ENCODE results near the gene ITGB3BP. TPM values are rescaled to one million over a fixed set of nuclear protein-coding genes. Genes with fewer than 3 reads are reported as not detected.

The ITGB3BP gene
- total and polyA plus RNA-seq, 2 experiments from 2014 or later, result 14.6 to 27.7 TPM

DNA sequence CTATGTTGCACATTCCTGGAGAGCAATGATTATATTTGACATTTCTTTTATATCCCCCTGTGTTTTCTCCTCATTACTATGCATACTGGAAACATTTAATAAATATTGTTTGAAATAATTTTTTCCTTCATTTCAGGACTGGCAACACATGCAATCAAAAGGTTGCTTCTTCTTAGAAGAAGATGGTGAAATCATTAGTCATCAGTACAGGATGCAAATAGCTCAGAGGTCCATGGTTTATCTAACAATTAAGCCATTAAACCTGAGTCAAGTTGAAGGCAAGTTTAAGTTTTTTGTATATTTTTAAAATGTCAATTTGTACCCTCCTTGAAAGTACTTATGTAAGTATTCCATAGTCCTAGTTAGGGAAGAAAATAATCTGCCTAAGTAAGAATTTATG, 22.8 kb upstream of the ITGB3BP start:
- no peak for DNase-seq (ENCODE audit: low spot score)
- no peaks in the 10 kb centered on the region for H3K9me3 ChIP-seq (ENCODE audit: low read depth)
- H3K27ac ChIP-seq, result no peak overlapping the region
- H4K20me1 ChIP-seq (ENCODE audit: insufficient read depth, poor library complexity, severe bottlenecking), result no peaks in the 10 kb centered on the region
- no peak overlapping the region for H2AFZ ChIP-seq
- H3K4me1 ChIP-seq (ENCODE audit: insufficient read depth), result no peaks in the 10 kb centered on the region
- H3K36me3 ChIP-seq (replicated peaks; ENCODE audit: insufficient read depth, low read depth), result no peaks in the 10 kb centered on the region
- H3K27me3 ChIP-seq, result no peaks in the 10 kb centered on the region
- H3K9me2 ChIP-seq (replicated peaks; ENCODE audit: insufficient read depth), result no peaks in the 10 kb centered on the region
- no peaks in the 10 kb centered on the region for H3K79me2 ChIP-seq
- no peak overlapping the region for H3K4me3 ChIP-seq
- no peak overlapping the region for H3K4me2 ChIP-seq
- TF ChIP-seq EZH2phosphoT487 (IDR thresholded peaks at IDR 0.05; ENCODE audit: low read depth, severe bottlenecking, unreplicated experiment) (no peak), EZH2 (IDR thresholded peaks at IDR 0.05; ENCODE audit: borderline replicate concordance) (no peak)
- TF ChIP-seq, protein P1, sequence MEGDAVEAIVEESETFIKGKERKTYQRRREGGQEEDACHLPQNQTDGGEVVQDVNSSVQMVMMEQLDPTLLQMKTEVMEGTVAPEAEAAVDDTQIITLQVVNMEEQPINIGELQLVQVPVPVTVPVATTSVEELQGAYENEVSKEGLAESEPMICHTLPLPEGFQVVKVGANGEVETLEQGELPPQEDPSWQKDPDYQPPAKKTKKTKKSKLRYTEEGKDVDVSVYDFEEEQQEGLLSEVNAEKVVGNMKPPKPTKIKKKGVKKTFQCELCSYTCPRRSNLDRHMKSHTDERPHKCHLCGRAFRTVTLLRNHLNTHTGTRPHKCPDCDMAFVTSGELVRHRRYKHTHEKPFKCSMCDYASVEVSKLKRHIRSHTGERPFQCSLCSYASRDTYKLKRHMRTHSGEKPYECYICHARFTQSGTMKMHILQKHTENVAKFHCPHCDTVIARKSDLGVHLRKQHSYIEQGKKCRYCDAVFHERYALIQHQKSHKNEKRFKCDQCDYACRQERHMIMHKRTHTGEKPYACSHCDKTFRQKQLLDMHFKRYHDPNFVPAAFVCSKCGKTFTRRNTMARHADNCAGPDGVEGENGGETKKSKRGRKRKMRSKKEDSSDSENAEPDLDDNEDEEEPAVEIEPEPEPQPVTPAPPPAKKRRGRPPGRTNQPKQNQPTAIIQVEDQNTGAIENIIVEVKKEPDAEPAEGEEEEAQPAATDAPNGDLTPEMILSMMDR (IDR thresholded peaks at IDR 0.05; ENCODE audit: poor library complexity), result no peak

DNA sequence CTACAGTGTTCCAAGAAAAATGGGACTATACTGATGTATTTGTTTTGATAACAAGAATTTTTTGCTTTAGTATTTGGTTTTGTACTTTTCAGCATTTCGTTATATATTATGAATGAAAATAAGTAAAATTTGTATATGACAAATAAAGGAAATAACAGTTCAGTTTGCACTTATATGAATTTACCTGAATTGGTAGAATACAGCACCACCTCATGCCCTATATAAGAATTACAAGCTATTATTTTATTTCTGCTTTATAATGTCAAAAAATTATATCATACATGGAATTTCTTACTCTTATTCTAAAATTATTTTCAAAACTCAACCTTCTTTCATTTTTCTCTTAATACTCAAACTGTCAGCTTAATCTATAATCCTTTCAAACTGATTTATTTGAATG, 14.9 kb upstream of the ITGB3BP start:
- H3K27me3 ChIP-seq, result no peaks in the 10 kb centered on the region
- no peak overlapping the region for H3K27ac ChIP-seq
- H3K79me2 ChIP-seq, result no peaks in the 10 kb centered on the region
- no peaks in the 10 kb centered on the region for H3K36me3 ChIP-seq (replicated peaks; ENCODE audit: insufficient read depth, low read depth)
- peak; percentile 4 for DNase-seq (ENCODE audit: low spot score)
- no peak overlapping the region for H3K4me2 ChIP-seq
- H3K4me1 ChIP-seq (ENCODE audit: insufficient read depth), result no peaks in the 10 kb centered on the region
- TF ChIP-seq, protein P1 (IDR thresholded peaks at IDR 0.05; ENCODE audit: poor library complexity), result peak; percentile 60
- no peak for TF ChIP-seq EZH2 (IDR thresholded peaks at IDR 0.05; ENCODE audit: borderline replicate concordance)
- no peak overlapping the region for H2AFZ ChIP-seq
- H3K9me3 ChIP-seq (ENCODE audit: low read depth), result no peaks in the 10 kb centered on the region
- H4K20me1 ChIP-seq (ENCODE audit: insufficient read depth, poor library complexity, severe bottlenecking), result no peaks in the 10 kb centered on the region
- 86% methylated on average over 1 of the region's 1 CpG for WGBS (ENCODE audit: low lambda C conversion rate, missing lambda C conversion rate)
- no peak overlapping the region for H3K4me3 ChIP-seq
- H3K9me2 ChIP-seq (replicated peaks; ENCODE audit: insufficient read depth), result no peaks in the 10 kb centered on the region

DNA sequence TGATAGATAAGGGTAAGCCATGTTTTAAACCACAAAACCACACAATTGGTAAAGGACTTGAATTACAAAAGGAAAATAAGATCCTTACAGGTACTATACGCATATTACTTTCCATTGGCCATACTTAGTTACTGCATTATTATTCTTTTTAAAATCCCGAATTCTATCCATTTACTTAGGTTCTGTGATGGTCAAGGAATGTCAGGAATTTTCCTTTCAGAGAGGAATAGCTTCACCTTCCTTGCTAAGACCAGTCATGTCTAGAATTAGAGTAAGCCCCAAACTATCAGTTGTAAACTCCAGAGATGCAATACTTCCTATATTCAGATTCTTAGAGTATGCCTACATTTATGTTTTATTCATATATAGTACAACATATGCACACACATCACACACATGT, 14.0 kb upstream of the ITGB3BP start:
- 65% methylated on average over 2 of the region's 2 CpGs for WGBS (ENCODE audit: low lambda C conversion rate, missing lambda C conversion rate)

More for the DNA sequence above, 14.0 kb upstream of the ITGB3BP start:
- Histone ChIP-seq H3K9me3 (ENCODE audit: low read depth) (no peaks in the 10 kb centered on the region), H3K4me3 (no peak overlapping the region), H3K27ac (no peak overlapping the region), H3K27me3 (no peaks in the 10 kb centered on the region), H2AFZ (no peak overlapping the region), H4K20me1 (ENCODE audit: insufficient read depth, poor library complexity, severe bottlenecking) (no peaks in the 10 kb centered on the region), H3K4me2 (no peak overlapping the region), H3K36me3 (replicated peaks; ENCODE audit: insufficient read depth, low read depth) (no peaks in the 10 kb centered on the region), H3K9me2 (replicated peaks; ENCODE audit: insufficient read depth) (no peaks in the 10 kb centered on the region), H3K79me2 (no peaks in the 10 kb centered on the region), H3K4me1 (ENCODE audit: insufficient read depth) (no peaks in the 10 kb centered on the region)
- no peak for DNase-seq (ENCODE audit: low spot score)
- TF ChIP-seq EZH2 (IDR thresholded peaks at IDR 0.05; ENCODE audit: borderline replicate concordance) (no peak), EZH2phosphoT487 (IDR thresholded peaks at IDR 0.05; ENCODE audit: low read depth, severe bottlenecking, unreplicated experiment) (no peak)
- TF ChIP-seq, protein P1 (IDR thresholded peaks at IDR 0.05; ENCODE audit: poor library complexity), result no peak
